ENCODE data around the gene FBXL22.
"Not testable (repeated sequence)": the region's sequence is repeated elsewhere in the genome, so short reads cannot be mapped to it uniquely, and the experiment has no call there.

FBXL22 gene

GRCh38 chr15:63611177-63611576, 14.0 kb downstream of the FBXL22 start:
- no peak for DNase-seq (ENCODE audit: low read depth, low spot score)

- DNase-seq (ENCODE audit: low read depth, low spot score), result no peak
Measured at GRCh38 chr15:63612300-63612699, 15.1 kb downstream of the FBXL22 start.

GRCh38 chr15:63615935-63616334, 18.7 kb downstream of the FBXL22 start:
- DNase-seq (ENCODE audit: low read depth, low spot score), result no peak

- DNase-seq (ENCODE audit: low read depth, low spot score), result not testable (repeated sequence)
Measured at GRCh38 chr15:63617147-63617546, 20.0 kb downstream of the FBXL22 start.

GRCh38 chr15:63617627-63618026, 20.4 kb downstream of the FBXL22 start:
- DNase-seq (ENCODE audit: low read depth, low spot score), result not testable (repeated sequence)

GRCh38 chr15:63620760-63621159, 23.6 kb downstream of the FBXL22 start:
- DNase-seq (ENCODE audit: low read depth, low spot score), result not testable (repeated sequence)

- DNase-seq (ENCODE audit: low read depth, low spot score), result no peak
Measured at GRCh38 chr15:63623232-63623969, 26.2 kb downstream of the FBXL22 start.

- DNase-seq (ENCODE audit: low read depth, low spot score), result no peak
Measured at GRCh38 chr15:63626955-63627354, 29.8 kb downstream of the FBXL22 start.

- DNase-seq (ENCODE audit: low read depth, low spot score), result no peak
Measured at GRCh38 chr15:63628123-63628822, 31.1 kb downstream of the FBXL22 start.

GRCh38 chr15:63630036-63630751, 33.0 kb downstream of the FBXL22 start:
- DNase-seq (ENCODE audit: low read depth, low spot score), result no peak

- DNase-seq (ENCODE audit: low read depth, low spot score), result no peak
Measured at GRCh38 chr15:63633312-63633711, 36.1 kb downstream of the FBXL22 start.

GRCh38 chr15:63634154-63634553, 37.0 kb downstream of the FBXL22 start:
- no peak for DNase-seq (ENCODE audit: low read depth, low spot score)

GRCh38 chr15:63636518-63637061, 39.4 kb downstream of the FBXL22 start:
- DNase-seq (ENCODE audit: low read depth, low spot score), result no peak

GRCh38 chr15:63638839-63639238, 41.7 kb downstream of the FBXL22 start:
- DNase-seq (ENCODE audit: low read depth, low spot score), result no peak

GRCh38 chr15:63640146-63640545, 43.0 kb downstream of the FBXL22 start:
- DNase-seq (ENCODE audit: low read depth, low spot score), result no peak

All from ELF-1 (cell line).